Endothelial cell of umbilical vein (primary cell): Measurements from ENCODE around the gene CERS3. TPM values are rescaled to one million over a fixed set of nuclear protein-coding genes. Genes with fewer than 3 reads are reported as not detected.

Source experiments
- BruUV-seq: library from RNA; stranded (reverse); fragments of 400-500 nt; replicated peaks from 2 replicates; lab custom pipeline; 2021; lab: Mats Ljungman, UMichigan
- CTCF ChIA-PET: fragments of 300-600, 350-600 bp; sonication (Branson Sonifier 250); formaldehyde crosslinking; loops from one replicate; lab custom pipeline; 2021; ENCODE audit warnings: antibody characterized with exemption, inconsistent platforms; lab: Charles Lee
- POLR2A ChIA-PET: fragments of 300-600, 350-600 bp; sonication (Branson Sonifier 250); formaldehyde crosslinking; loops from one replicate; lab custom pipeline; 2021; ENCODE audit warnings: antibody characterized with exemption, inconsistent platforms; lab: Charles Lee
- DNase-seq: peaks from one replicate; pipeline ENCODE4 v3.0.0-alpha.2; 2011; ENCODE audit warnings: low read depth, low spot score
- FAIRE-seq: peaks from 2 replicates; lab custom pipeline; 2011; peaks lifted over from hg19 to GRCh38; lab: Jason Lieb, UNC
- H2AFZ ChIP-seq: 2 replicates; pipeline ENCODE4 v1.6.0; 2012; ENCODE audit warnings: low read depth, low read length, control low read depth, inconsistent platforms
- H3K27ac ChIP-seq: 2 replicates; pipeline ENCODE4 v1.5.1; 2011; ENCODE audit warnings: low read depth, mild to moderate bottlenecking, control low read depth, low read length, moderate library complexity; ENCODE audit not compliant: insufficient read depth
- H3K27me3 ChIP-seq, 2 experiments: 2 replicates each; pipeline versions ENCODE4 v1.6.0 to v1.6.1; 2011; ENCODE audit warnings: low read length in 2 of 2, mixed read lengths in 1 of 2; ENCODE audit not compliant: control insufficient read depth in 2 of 2, insufficient read depth in 2 of 2
- H3K36me3 ChIP-seq, 2 experiments: 2 replicates in 1 of 2; 3 replicates in 1 of 2; pipeline ENCODE4 v1.5.1; 2011; ENCODE audit warnings: low read length in 2 of 2, mild to moderate bottlenecking in 1 of 2, moderate library complexity in 1 of 2; ENCODE audit not compliant: control insufficient read depth in 2 of 2, insufficient read depth in 2 of 2; ENCODE audit errors: extremely low read depth in 1 of 2
- H3K4me1 ChIP-seq: 3 replicates; pipeline ENCODE4 v1.5.1; 2011; ENCODE audit warnings: mild to moderate bottlenecking, low read length; ENCODE audit not compliant: control insufficient read depth, insufficient read depth; ENCODE audit errors: extremely low read depth
- H3K4me2 ChIP-seq: 2 replicates; pipeline ENCODE4 v1.6.1; 2011; ENCODE audit warnings: low read length, control low read depth, mixed read lengths; ENCODE audit not compliant: insufficient read depth
- H3K4me3 ChIP-seq, 3 experiments: fragments of 200-600 bp in 1 of 3; sonication (generic), shearing (Covaris generic) in 1 of 3; replicated peaks in 1 of 3; 2 replicates each; pipeline ENCODE4 v1.5.1; 2011 to 2016; ENCODE audit warnings: control low read depth in 3 of 3, low read length in 3 of 3, mild to moderate bottlenecking in 2 of 3, inconsistent platforms in 1 of 3, low read depth in 1 of 3, moderate library complexity in 1 of 3; ENCODE audit not compliant: insufficient read depth in 1 of 3
- H3K79me2 ChIP-seq: 2 replicates; pipeline ENCODE4 v1.6.0; 2012; ENCODE audit warnings: low read length, inconsistent platforms; ENCODE audit not compliant: control insufficient read depth, insufficient read depth
- H3K9ac ChIP-seq: replicated peaks from 2 replicates; pipeline ENCODE3; 2011; ENCODE audit warnings: low read length, control low read depth; ENCODE audit not compliant: insufficient read depth; ENCODE audit errors: extremely low read depth
- H3K9me1 ChIP-seq: replicated peaks from 3 replicates; pipeline ENCODE4 v1.6.0; 2011; ENCODE audit warnings: mild to moderate bottlenecking, low read length; ENCODE audit not compliant: control insufficient read depth, insufficient read depth; ENCODE audit errors: extremely low read depth
- H3K9me3 ChIP-seq: replicated peaks from 2 replicates; pipeline ENCODE4 v1.5.1; 2012; ENCODE audit warnings: low read length, inconsistent platforms; ENCODE audit not compliant: control insufficient read depth, insufficient read depth
- H4K20me1 ChIP-seq: replicated peaks from 2 replicates; pipeline ENCODE3; 2011; ENCODE audit warnings: mild to moderate bottlenecking, low read length; ENCODE audit not compliant: control insufficient read depth, insufficient read depth; ENCODE audit errors: extremely low read depth
- CTCF ChIP-seq, 2 donors: IDR thresholded peaks; 1 replicate in 1 of 2; 2 replicates in 1 of 2; pipeline ENCODE4 v1.5.1; 2011; ENCODE audit warnings: low read length in 2 of 2, mild to moderate bottlenecking in 2 of 2, moderate library complexity in 2 of 2, control low read depth in 1 of 2, inconsistent platforms in 1 of 2, low read depth in 1 of 2; ENCODE audit not compliant: insufficient read depth in 1 of 2; ENCODE audit errors: extremely low read depth in 1 of 2
- EZH2 ChIP-seq: IDR thresholded peaks from 2 replicates; pipeline ENCODE4 v1.6.1; 2012; ENCODE audit warnings: borderline replicate concordance, low read depth, mild to moderate bottlenecking, moderate library complexity, low read length, inconsistent platforms; ENCODE audit not compliant: severe bottlenecking
- FOS ChIP-seq: IDR thresholded peaks from 2 replicates; pipeline ENCODE4 v1.6.1; 2011; ENCODE audit warnings: mild to moderate bottlenecking, low read length, moderate library complexity, borderline replicate concordance; ENCODE audit not compliant: insufficient read depth
- GATA2 ChIP-seq: IDR thresholded peaks from 2 replicates; pipeline ENCODE4 v1.7.0; 2011; ENCODE audit warnings: low read depth, mild to moderate bottlenecking, moderate library complexity, mixed read lengths, low read length; ENCODE audit not compliant: insufficient read length, insufficient read depth
- JUN ChIP-seq: IDR thresholded peaks from 2 replicates; pipeline ENCODE4 v1.6.1; 2011; ENCODE audit warnings: borderline replicate concordance, low read depth; ENCODE audit not compliant: insufficient read length, insufficient read depth
- MAX ChIP-seq: IDR thresholded peaks from 2 replicates; pipeline ENCODE4 v1.6.1; 2011; ENCODE audit not compliant: insufficient read depth, insufficient read length
- MYC ChIP-seq: IDR thresholded peaks from one replicate; pipeline ENCODE4 v1.6.1; 2011; ENCODE audit warnings: mild to moderate bottlenecking, low read depth, low read length
- POLR2A ChIP-seq: IDR thresholded peaks from 2 replicates; pipeline ENCODE4 v1.6.1; 2012; ENCODE audit warnings: low read depth, mild to moderate bottlenecking, control low read depth, low read length
- POLR2AphosphoS5 ChIP-seq: IDR thresholded peaks from 2 replicates; pipeline ENCODE4 v1.6.1; 2012; ENCODE audit warnings: low read depth, mild to moderate bottlenecking, control low read depth, low read length, moderate library complexity; ENCODE audit not compliant: insufficient read depth
- dilution Hi-C: fragments of 300-500 bp; cut with MboI; formaldehyde crosslinking; loops from one replicate; pipeline ENCODE4 v1.15.0; 2019; ENCODE audit warnings: low sequenced_read_pairs; ENCODE audit not compliant: extremely low pct_ligation_motif_present
- intact Hi-C: fragments of 100-400 bp; cut with micrococcal nuclease; formaldehyde crosslinking; loops from one replicate; pipeline ENCODE4 v1.10.0; 2022
- polyA plus RNA-seq, 4 experiments: library from polyadenylated mRNA; depleted of rRNA in 3 of 4; stranded (reverse) in 3 of 4; unstranded in 1 of 4; fragments of >200 nt; gene quantifications; 2 replicates each; pipeline versions ENCODE4 v1.2.1 to v1.2.3, GENCODE V29; 2011 to 2012; ENCODE audit warnings: missing spikeins in 1 of 4
- total RNA-seq: library from RNA; stranded (reverse); gene quantifications from 2 replicates; pipeline ENCODE4 v1.2.3, GENCODE V29; 2021

The CERS3 gene
- total and polyA plus RNA-seq, 2 donors (not counting 3 experiments of a cell fraction or from before 2014, with no cell fraction given), result not detected

- Histone ChIP-seq H3K9me1 (no peaks in the 10 kb centered on the region), H3K9me3 (no peaks in the 10 kb centered on the region), H3K27ac (no peak overlapping the region), H2AFZ (no peak overlapping the region), H3K9ac (no peak overlapping the region), H3K36me3 (no peaks in the 10 kb centered on the region), H3K79me2 (no peaks in the 10 kb centered on the region), H3K4me1 (no peaks in the 10 kb centered on the region), H3K4me2 (no peak overlapping the region), H3K4me3 (no peak overlapping the region), H3K27me3 (no peaks in the 10 kb centered on the region), H4K20me1 (no peaks in the 10 kb centered on the region)
- no peak for TF ChIP-seq POLR2AphosphoS5
- no peak for TF ChIP-seq FOS
- TF ChIP-seq CTCF (IDR thresholded peaks at IDR 0.05; ENCODE audit: extremely low read depth in 1 of 2, insufficient read depth in 1 of 2, low read depth in 1 of 2, low read length in 2 of 2), result no peak
- TF ChIP-seq JUN, result no peak
- no peak for TF ChIP-seq POLR2A
- TF ChIP-seq GATA2, result no peak
- no peak for TF ChIP-seq MAX
- no peak for TF ChIP-seq MYC
- TF ChIP-seq EZH2, result no peak
- intact Hi-C loops, result no loop called here
- DNase-seq (no peak), FAIRE-seq (no peak)
- dilution Hi-C loops, result no loop called here
- no TSS peak for BruUV-seq
- CTCF ChIA-PET, result interaction anchor here (1.1 kb wide), 1 partner anchor 11 kb away, joined by 3 read pairs; no protein-coding TSS in a partner anchor
- POLR2A ChIA-PET, result no interaction called here
Measured at GRCh38 chr15:100542290-100542689, 13.5 kb upstream of the CERS3 start.
